ENCODE data around the gene EPB41L3.

Gene EPB41L3

GRCh38 chr18:5520464-5520863 lies 23.3 kb downstream of the EPB41L3 start:
- no peak overlapping the region for H3K4me3 ChIP-seq (ENCODE audit: low read depth, low read length)
- no peak for DNase-seq (ENCODE audit: low read depth)
- TF ChIP-seq CTCF (IDR thresholded peaks at IDR 0.05; ENCODE audit: insufficient read depth, low read depth, low read length, missing control alignments), result no peak

- no peak overlapping the region for H3K4me3 ChIP-seq (ENCODE audit: low read depth, low read length)
- no peak for DNase-seq (ENCODE audit: low read depth)
- no peak for TF ChIP-seq CTCF (IDR thresholded peaks at IDR 0.05; ENCODE audit: insufficient read depth, low read depth, low read length, missing control alignments)
These were observed 24.1 kb downstream of the EPB41L3 start for GRCh38 chr18:5519448-5520298.

- no peak for DNase-seq (ENCODE audit: low read depth)
- no peak for TF ChIP-seq CTCF (IDR thresholded peaks at IDR 0.05; ENCODE audit: insufficient read depth, low read depth, low read length, missing control alignments)
- no peak overlapping the region for H3K4me3 ChIP-seq (ENCODE audit: low read depth, low read length)
These were observed 24.9 kb downstream of the EPB41L3 start for GRCh38 chr18:5518899-5519371.

GRCh38 chr18:5518179-5518770 lies 25.5 kb downstream of the EPB41L3 start:
- no peak for DNase-seq (ENCODE audit: low read depth)
- H3K4me3 ChIP-seq (ENCODE audit: low read depth, low read length), result no peak overlapping the region

GRCh38 chr18:5516841-5517240 lies 27.0 kb downstream of the EPB41L3 start:
- TF ChIP-seq CTCF (IDR thresholded peaks at IDR 0.05; ENCODE audit: insufficient read depth, low read depth, low read length, missing control alignments), result no peak
- DNase-seq (ENCODE audit: low read depth), result no peak
- H3K4me3 ChIP-seq (ENCODE audit: low read depth, low read length), result no peak overlapping the region

More at GRCh38 chr18:5518179-5518770, 25.5 kb downstream of the EPB41L3 start:
- no peak for TF ChIP-seq CTCF (IDR thresholded peaks at IDR 0.05; ENCODE audit: insufficient read depth, low read depth, low read length, missing control alignments)

GRCh38 chr18:5515011-5515784 lies 28.6 kb downstream of the EPB41L3 start:
- TF ChIP-seq CTCF (IDR thresholded peaks at IDR 0.05; ENCODE audit: insufficient read depth, low read depth, low read length, missing control alignments), result no peak
- no peak overlapping the region for H3K4me3 ChIP-seq (ENCODE audit: low read depth, low read length)
- DNase-seq (ENCODE audit: low read depth), result no peak

Data from GM12865 (cell line).